MG63 (cell line): ENCODE results near the gene SYDE2. TPM values are rescaled to one million over a fixed set of nuclear protein-coding genes. Genes with fewer than 3 reads are reported as not detected.
A peak's percentile ranks its signal among the peaks of the same experiment; 100 is the strongest.
"Not testable (repeated sequence)": the region's sequence is repeated elsewhere in the genome, so short reads cannot be mapped to it uniquely, and the experiment has no call there.

Experiments used
- DNase-seq: peaks from one replicate; pipeline ENCODE4 v3.0.0-alpha.2; 2020
- H3K27me3 ChIP-seq: fragments of 250-450 bp; sonication (Bioruptor Pico); 2 replicates; pipeline ENCODE4 v1.5.1; 2020; ENCODE audit warnings: mild to moderate bottlenecking, moderate library complexity
- H3K36me3 ChIP-seq: fragments of 250-450 bp; sonication (Bioruptor Pico); 2 replicates; pipeline ENCODE4 v1.5.1; 2020; ENCODE audit warnings: mild to moderate bottlenecking, moderate library complexity
- H3K4me3 ChIP-seq: fragments of 250-450 bp; sonication (Bioruptor Pico); 2 replicates; pipeline ENCODE4 v1.5.1; 2020; ENCODE audit warnings: mild to moderate bottlenecking, moderate library complexity
- H3K9me3 ChIP-seq: fragments of 250-450 bp; sonication (Bioruptor Pico); 2 replicates; pipeline ENCODE4 v1.5.1; 2020; ENCODE audit warnings: mild to moderate bottlenecking, moderate library complexity
- total RNA-seq: library from RNA; depleted of rRNA; stranded (reverse); fragments of >200 nt; shearing (Covaris generic); gene quantifications from 2 replicates; pipeline ENCODE4 v1.2.3, GENCODE V29; 2014; ENCODE audit warnings: low replicate concordance

The SYDE2 gene
- total RNA-seq, 1 experiment from 2014 or later: 1.3 TPM

DNA sequence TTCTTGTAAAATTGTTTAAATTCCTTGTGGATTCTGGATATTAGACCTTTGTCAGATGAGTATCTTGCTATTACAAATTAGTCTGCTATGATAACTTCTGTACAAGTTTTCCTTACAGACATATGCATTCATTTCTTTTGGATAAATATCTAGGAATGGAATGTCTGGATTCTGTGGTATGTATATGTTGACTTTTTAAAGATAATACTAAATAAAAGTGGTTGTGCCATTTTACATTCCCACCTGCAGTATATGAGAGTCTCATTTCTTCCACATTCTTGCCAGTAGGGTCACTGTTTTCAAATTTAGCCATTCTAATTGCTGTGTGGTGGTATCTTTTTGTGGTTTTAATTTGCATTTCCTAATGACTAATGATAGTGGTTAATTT lies 53.9 kb downstream of the SYDE2 start:
- Histone ChIP-seq H3K36me3 (no peaks in the 10 kb centered on the region), H3K9me3 (no peaks in the 10 kb centered on the region), H3K27me3 (no peaks in the 10 kb centered on the region), H3K4me3 (no peak overlapping the region)
- no peak for DNase-seq

DNA sequence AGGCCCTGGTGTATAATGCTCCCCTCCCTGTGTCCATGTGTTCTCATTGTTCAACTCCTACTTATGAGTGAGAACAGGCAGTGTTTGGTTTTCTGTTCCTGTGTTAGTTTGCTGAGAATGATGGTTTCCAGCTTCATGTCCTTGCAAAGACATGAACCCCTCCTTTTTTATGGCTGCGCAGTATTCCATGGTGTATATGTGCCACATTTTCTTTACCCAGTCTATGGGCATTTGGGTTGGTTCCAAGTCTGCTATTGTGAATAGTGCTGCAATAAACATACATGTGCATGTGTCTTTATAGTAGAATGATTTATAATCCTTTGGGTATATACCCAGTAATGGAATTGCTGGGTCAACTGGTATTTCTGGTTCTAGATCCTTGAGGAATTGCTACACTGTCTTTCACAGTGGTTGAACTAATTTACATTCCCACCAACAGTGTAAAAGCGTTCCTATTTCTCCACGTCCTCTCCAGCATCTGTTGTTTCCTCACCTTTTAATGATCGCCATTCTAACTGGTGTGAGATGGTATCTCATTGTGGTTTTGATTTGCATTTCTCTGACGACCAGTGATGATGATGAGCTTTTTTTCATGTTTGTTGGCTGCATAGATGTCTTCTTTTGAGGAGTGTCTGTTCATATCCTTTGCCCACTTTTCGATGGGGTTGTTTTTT lies 54.4 kb downstream of the SYDE2 start:
- not testable (repeated sequence) for H3K27me3 ChIP-seq, H3K36me3 ChIP-seq

DNA sequence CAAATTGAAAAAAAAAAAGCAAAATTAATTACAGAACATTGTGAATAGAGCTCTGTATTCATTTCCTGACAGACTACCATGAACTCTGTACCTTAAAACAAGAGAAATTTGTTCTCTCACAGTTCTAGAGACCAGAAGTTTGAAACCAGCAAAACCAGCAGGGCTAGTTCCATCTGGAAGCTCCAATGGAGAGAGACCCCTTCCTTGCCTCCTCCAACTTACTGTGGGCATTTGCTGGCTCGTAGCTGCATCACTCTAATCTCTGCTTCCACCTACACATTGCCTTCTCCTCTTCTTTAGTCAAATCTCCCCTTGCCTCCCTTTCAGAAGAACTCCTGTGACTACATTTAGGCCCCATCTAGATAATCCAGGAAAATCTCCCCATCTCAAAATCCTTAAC lies 56.5 kb downstream of the SYDE2 start:
- no peaks in the 10 kb centered on the region for H3K36me3 ChIP-seq
- no peaks in the 10 kb centered on the region for H3K9me3 ChIP-seq
- no peaks in the 10 kb centered on the region for H3K27me3 ChIP-seq
- no peak for DNase-seq
- H3K4me3 ChIP-seq: no peak overlapping the region

More for the DNA sequence above, 54.4 kb downstream of the SYDE2 start:
- H3K4me3 ChIP-seq, H3K9me3 ChIP-seq, DNase-seq: not testable (repeated sequence)

DNA sequence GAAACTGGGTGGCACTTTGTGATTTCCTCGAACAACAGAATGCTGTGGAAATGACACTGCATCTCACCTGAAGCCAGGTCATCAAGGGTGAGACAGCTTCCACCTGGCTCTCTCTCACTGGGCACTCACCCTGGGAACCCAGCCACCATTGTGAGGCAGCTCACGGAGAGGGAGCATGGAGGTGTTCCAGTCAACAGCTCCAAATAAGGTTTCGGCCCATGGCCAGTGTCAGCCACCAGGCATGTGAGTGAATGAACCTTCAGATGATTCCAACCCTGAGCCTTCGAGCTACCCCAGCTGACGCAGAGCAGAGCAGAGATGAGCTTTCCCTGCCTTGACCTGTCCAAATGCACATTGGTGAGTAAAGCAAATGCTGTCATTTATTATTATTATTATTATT lies 58.1 kb downstream of the SYDE2 start:
- DNase-seq: no peak
- H3K4me3 ChIP-seq: no peak overlapping the region

DNA sequence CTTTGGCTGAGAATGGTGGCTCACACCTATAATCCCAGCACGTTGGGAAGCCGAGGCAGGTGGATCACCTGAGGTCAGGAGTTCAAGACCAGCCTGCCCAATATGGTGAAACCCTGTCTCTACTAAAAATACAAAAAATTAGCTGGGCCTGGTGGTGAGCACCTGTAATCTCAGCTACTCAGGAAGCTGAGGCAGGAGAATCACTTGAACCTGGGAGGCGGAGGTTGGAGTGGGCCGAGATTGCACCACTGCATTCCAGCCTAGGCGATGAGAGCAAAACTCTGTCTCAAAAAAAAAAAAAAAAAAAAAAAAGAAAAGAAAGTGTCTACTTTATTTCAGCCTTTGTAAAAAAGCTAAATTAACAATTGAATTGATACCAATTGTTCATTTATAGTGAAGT lies 62.4 kb downstream of the SYDE2 start:
- DNase-seq, H3K36me3 ChIP-seq, H3K4me3 ChIP-seq, H3K9me3 ChIP-seq, H3K27me3 ChIP-seq: not testable (repeated sequence)

More for the DNA sequence above, 58.1 kb downstream of the SYDE2 start:
- no peaks in the 10 kb centered on the region for H3K27me3 ChIP-seq
- H3K36me3 ChIP-seq: no peaks in the 10 kb centered on the region
- H3K9me3 ChIP-seq: no peaks in the 10 kb centered on the region

DNA sequence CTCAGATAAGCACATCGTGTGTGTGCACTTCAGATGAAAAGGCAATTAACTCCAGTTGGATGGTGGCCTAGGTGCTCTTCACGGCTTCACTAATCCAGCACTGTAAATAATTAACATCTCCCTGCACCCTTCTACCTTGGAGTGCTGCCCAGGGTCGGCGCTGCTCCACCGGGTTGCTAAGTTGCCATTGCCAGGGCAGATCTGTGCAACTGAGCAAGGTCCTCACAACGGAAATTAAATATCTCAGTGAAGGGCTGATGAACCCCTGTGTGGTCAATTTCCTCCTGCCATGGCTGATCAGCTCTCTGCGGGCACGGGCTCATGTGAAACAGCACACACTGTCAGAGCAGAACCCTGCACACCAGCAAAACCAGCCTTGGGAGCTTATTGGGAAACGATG lies 63.2 kb downstream of the SYDE2 start:
- Histone ChIP-seq H3K27me3 (no peaks in the 10 kb centered on the region), H3K4me3 (no peak overlapping the region), H3K9me3 (no peaks in the 10 kb centered on the region), H3K36me3 (no peaks in the 10 kb centered on the region)
- DNase-seq: no peak

DNA sequence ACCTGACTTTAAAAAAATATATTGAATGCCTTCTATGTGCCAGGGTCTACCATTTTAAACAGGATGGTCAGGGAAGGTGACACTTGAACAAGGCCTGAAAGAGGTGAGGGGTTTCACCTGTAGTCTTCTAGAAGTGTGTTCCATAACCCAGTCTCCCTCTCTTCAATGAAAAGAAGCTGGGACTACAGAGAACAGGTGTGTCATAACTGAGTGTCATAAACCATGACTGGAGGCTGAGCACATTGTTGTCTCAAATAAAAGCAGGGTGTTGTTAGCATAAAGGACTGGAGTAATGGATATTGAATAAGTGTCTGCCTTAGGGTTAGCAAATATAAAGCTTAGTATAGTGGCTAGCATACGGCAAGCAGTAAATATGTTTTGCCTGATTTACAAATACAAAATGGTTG lies 65.4 kb downstream of the SYDE2 start:
- Histone ChIP-seq H3K9me3 (no peaks in the 10 kb centered on the region), H3K27me3 (no peaks in the 10 kb centered on the region)
- no peak for DNase-seq

DNA sequence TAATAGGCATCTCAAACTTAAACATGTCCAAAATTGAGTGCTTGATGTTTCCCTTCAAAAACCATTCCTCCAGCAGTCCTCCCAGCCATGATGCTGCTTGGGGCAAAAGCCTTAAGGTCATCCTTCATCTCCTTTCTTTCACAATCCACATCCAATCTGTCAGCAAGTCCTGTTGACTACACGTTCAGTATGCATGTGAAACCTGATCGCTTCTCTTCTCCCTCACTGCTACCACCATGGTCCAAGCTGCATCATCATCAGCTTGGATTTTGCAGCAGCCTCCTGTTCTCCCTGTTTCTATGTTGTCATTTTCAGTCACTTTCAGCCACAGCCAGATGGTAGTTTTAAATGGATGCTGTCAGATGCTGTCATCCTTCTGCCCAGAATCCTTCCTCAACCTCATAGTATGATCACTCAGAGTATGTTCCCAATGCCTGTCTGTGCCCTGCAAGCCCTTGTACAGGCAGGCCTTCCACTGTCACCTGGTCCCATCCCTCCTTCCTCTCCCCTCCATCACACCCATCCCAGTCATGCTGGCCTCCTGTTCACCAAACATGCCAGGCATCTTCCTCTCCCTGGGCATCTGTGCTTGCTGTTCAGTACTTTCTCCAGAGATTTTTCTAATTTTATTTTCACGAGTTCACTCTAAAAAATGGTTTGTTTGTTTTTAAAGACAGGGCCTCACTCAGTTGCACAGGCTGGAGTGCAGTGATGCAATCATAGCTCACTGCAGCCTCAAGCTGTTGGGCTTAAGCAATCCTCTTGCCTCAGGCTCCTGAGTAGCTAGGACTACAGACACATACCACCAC lies 66.0 kb downstream of the SYDE2 start:
- Histone ChIP-seq H3K9me3 (no peaks in the 10 kb centered on the region), H3K27me3 (no peaks in the 10 kb centered on the region)
- peak; percentile 15 for DNase-seq

More for the DNA sequence above, 65.4 kb downstream of the SYDE2 start:
- no peaks in the 10 kb centered on the region for H3K36me3 ChIP-seq
- H3K4me3 ChIP-seq: no peak overlapping the region

DNA sequence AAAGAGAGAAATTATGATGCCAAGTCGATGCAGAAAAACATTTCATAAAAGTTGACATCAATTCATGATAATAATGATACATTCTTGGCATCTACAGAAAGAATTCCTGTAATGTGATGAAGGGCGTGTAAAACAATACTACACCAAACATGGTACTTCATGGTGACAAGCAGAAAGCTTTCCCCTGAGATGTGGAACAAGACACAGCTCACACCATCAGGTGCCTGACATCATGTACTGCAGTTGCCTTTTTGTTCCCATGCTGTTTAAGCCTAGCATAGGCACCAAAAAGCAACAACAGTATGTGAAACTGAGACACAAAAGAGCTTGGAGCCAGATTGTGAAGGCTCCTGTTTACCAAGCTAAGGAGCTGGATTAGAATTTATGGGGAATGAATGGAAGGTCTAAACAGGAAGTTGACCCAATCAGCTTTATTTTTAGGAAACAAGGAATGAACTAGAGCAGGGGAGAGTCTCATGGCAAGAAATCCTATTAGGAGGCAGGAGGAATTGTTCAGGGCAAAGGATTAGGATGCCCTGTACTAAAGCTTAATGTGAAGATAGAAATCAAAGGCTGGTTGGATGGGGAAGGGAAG lies 67.2 kb downstream of the SYDE2 start:
- H3K4me3 ChIP-seq: no peak overlapping the region
- no peaks in the 10 kb centered on the region for H3K27me3 ChIP-seq
- H3K9me3 ChIP-seq: no peaks in the 10 kb centered on the region
- H3K36me3 ChIP-seq: no peaks in the 10 kb centered on the region
- DNase-seq: no peak

More for the DNA sequence above, 66.0 kb downstream of the SYDE2 start:
- Histone ChIP-seq H3K4me3 (no peak overlapping the region), H3K36me3 (no peaks in the 10 kb centered on the region)

DNA sequence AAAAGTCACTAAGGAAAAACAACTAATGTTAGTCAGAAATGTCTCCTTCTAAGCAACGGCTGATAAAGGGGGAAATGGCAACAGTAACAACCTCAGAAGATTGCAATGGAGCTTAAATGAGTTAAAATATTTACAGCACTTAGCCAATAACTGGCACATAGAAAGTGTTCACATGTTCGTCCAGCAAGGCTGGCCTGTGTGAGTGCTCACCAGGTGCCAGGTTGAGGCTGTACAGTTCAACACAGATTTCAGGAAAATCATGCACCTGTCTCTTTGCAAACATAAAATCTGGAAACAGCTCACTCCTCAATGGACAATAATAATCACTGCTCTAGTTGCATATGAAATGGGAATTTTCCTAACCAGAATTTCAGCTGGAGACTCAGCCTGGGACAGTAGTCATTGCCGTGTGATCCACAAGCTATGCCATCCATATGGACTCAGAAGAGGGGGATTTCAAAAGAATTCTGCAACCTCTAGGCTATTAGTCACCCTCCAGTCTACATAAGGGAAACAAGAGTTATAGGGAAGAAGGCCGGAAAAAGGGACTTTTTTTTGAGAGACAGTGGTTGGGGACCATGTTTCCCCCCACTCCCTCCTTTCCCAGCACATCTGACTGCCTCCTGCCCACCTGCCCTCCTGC lies 68.6 kb downstream of the SYDE2 start:
- no peak for DNase-seq
- Histone ChIP-seq H3K27me3 (no peaks in the 10 kb centered on the region), H3K9me3 (no peaks in the 10 kb centered on the region), H3K36me3 (no peaks in the 10 kb centered on the region), H3K4me3 (no peak overlapping the region)

DNA sequence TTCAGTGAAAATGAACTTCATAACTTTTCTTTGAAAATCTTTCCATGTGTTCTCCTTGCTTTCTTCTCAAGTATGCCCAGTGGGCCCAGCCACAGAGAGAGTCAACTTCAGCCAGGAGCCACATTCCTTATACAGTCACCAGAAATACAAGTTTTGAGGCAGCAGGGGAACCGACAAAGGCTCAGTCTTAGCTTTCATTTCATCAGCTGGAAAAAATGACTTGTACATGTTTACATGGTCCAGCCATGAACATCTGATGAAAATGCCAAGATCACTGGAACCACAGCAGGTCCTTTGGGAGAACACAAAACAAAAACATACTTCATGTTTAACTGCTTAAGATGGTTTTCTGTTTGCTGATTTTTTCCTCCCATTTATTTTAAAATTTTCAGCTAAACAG lies 72.5 kb downstream of the SYDE2 start:
- H3K27me3 ChIP-seq: no peaks in the 10 kb centered on the region
- H3K4me3 ChIP-seq: no peak overlapping the region
- no peak for DNase-seq
- H3K9me3 ChIP-seq: no peaks in the 10 kb centered on the region
- H3K36me3 ChIP-seq: no peaks in the 10 kb centered on the region

DNA sequence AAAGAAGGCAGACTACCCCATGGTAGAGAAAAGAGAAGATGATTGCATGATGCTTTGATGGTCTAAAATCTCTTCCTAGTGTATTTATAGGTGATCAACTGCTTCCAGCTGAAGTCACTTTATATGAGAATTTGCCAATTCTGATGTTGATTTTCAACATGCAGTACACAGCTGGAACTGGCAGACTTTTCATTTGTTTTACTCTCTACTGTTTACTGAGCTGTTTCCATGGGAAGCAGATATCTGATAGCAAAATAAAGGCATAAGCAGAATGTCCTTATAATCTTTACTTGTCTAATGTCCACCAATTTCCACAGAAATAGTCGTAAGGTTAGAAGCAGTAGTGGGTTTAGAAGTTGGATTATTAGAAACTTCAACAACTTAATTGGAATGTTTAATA lies 74.9 kb downstream of the SYDE2 start:
- no peak for DNase-seq
- Histone ChIP-seq H3K4me3 (no peak overlapping the region), H3K27me3 (no peaks in the 10 kb centered on the region), H3K9me3 (no peaks in the 10 kb centered on the region), H3K36me3 (no peaks in the 10 kb centered on the region)

DNA sequence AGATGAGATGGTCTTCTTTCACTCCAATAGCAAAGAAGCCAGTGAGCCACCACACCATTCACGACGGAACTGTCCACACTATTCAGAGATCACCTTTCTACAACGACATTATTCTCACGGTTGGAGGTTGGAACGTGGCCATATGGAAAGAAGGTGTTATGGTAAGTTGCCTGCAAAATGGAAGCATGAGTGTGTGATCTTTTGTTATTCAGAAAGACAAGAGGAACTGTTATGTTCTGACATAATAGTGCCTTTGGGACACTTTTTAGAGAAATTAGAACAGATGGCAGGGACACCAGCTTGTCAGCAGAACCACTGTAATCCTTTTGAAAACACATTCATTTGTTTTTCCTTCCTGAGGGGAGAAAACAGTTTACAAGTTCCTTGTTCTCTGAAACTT lies 76.7 kb downstream of the SYDE2 start:
- Histone ChIP-seq H3K27me3 (no peaks in the 10 kb centered on the region), H3K36me3 (no peaks in the 10 kb centered on the region), H3K4me3 (no peak overlapping the region), H3K9me3 (0 out of 2 replicates have a peak, but pooled peaks cover 1% of the 10 kb centered on the region)
- DNase-seq: no peak

DNA sequence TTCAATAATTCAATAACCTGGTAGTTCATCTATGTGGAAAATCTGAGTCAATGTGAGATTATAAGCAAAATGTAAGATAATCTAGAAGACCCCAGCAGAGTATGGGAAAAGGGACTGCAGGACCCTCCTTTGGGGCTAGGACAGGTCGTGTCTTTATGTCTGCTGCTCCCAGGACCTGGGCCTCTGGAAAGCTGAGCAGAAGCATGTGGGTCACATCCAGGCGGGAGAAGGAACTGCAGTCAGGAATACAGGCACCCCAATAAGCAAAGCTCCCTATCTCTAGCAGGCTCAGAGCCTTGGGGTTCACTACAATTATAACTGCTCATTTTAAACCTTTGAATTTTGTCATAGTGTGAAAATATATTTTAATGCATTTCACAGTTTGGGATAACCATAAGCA lies 78.6 kb downstream of the SYDE2 start:
- Histone ChIP-seq H3K4me3 (no peak overlapping the region), H3K27me3 (no peaks in the 10 kb centered on the region), H3K36me3 (no peaks in the 10 kb centered on the region), H3K9me3 (0 out of 2 replicates have a peak, but pooled peaks cover 1% of the 10 kb centered on the region)
- DNase-seq: no peak

DNA sequence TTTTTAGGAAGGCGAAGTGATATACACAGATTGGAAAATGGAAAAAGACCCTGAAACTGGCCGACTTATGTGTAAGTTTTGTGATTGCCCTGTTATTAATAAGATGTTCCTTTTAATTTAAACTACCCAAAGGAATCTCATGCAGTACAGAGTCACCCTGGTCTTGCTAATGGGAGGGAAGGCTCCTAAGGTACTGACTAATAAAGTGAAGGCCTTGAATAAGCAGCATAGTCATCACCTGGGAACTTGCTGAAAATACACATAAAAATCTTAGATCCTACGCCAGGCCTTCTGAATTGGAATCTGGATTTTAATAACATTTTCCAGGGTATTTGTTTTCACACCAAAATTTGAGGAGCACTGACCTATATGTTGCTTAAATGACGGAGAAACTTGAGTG lies 79.1 kb downstream of the SYDE2 start:
- DNase-seq: no peak

DNA sequence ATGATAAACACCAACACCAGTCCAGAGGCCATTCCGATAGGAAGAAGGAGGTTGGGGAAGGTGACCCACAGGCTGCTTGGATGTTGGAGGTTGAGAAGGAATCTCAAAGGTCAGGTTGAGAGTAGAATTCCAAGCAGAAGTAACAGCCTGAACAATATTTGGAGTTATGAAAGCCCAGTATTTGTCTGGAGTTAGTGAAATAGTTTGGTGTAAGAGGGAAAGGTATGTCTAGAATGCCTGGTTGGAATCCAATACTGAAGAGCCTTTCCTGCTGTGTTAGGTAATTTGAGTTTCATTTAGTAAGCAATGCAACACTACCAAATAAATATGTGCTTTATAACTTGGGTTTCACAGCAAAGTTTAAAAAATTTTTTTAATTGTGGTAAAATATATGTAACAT lies 82.1 kb downstream of the SYDE2 start:
- H3K4me3 ChIP-seq: no peak overlapping the region
- H3K27me3 ChIP-seq: no peaks in the 10 kb centered on the region
- no peaks in the 10 kb centered on the region for H3K36me3 ChIP-seq
- no peak for DNase-seq
- 0 out of 2 replicates have a peak, but pooled peaks cover 1% of the 10 kb centered on the region for H3K9me3 ChIP-seq

More for the DNA sequence above, 79.1 kb downstream of the SYDE2 start:
- Histone ChIP-seq H3K27me3 (no peaks in the 10 kb centered on the region), H3K4me3 (no peak overlapping the region), H3K9me3 (0 out of 2 replicates have a peak, but pooled peaks cover 1% of the 10 kb centered on the region), H3K36me3 (no peaks in the 10 kb centered on the region)

DNA sequence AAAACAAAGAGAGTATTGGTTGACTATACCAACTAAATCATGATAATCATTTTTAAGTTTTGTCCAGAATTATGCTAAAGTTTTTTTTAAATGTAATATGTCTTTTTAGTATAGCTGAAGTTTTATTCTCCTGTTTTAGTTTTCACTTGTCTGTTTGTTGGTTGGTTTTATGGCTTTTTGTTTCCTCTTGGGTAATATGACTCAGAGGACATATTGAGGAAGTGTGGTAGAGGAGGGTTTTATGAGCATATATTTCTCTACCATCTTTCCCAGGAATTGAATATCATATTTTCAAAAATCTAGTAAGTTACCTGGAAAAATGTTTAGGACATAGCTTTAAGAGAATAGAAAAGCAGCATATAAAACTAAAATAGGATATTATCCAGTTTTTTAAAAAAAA lies 84.0 kb downstream of the SYDE2 start:
- H3K27me3 ChIP-seq: no peaks in the 10 kb centered on the region
- no peak overlapping the region for H3K4me3 ChIP-seq
- H3K36me3 ChIP-seq: no peaks in the 10 kb centered on the region
- DNase-seq: no peak
- H3K9me3 ChIP-seq: 0 out of 2 replicates have a peak, but pooled peaks cover 1% of the 10 kb centered on the region
